ENCODE results near the gene KDM4B.
"Not testable (repeated sequence)": the region's sequence is repeated elsewhere in the genome, so short reads cannot be mapped to it uniquely, and the experiment has no call there.

KDM4B gene

GRCh38 chr19:5154799-5155426 lies 186.0 kb downstream of the KDM4B start:
- no peak for DNase-seq

- DNase-seq: no peak
These were observed 186.8 kb downstream of the KDM4B start for GRCh38 chr19:5155586-5156210.

GRCh38 chr19:5156231-5156986 lies 187.5 kb downstream of the KDM4B start:
- no peak for DNase-seq

GRCh38 chr19:5157186-5157585 lies 188.3 kb downstream of the KDM4B start:
- no peak for DNase-seq

- not testable (repeated sequence) for DNase-seq
These were observed 189.7 kb downstream of the KDM4B start for GRCh38 chr19:5158549-5159134.

GRCh38 chr19:5160158-5160795 lies 191.4 kb downstream of the KDM4B start:
- not testable (repeated sequence) for DNase-seq

GRCh38 chr19:5164845-5165696 lies 196.2 kb downstream of the KDM4B start:
- not testable (repeated sequence) for DNase-seq

- no peak for DNase-seq
These were observed 196.7 kb downstream of the KDM4B start for GRCh38 chr19:5165697-5166019.

GRCh38 chr19:5166262-5166661 lies 197.3 kb downstream of the KDM4B start:
- no peak for DNase-seq

GRCh38 chr19:5170329-5170745 lies 201.4 kb downstream of the KDM4B start:
- DNase-seq: peak; percentile 62

- DNase-seq: no peak
These were observed 202.8 kb downstream of the KDM4B start for GRCh38 chr19:5171711-5172110.

- no peak for DNase-seq
These were observed 204.1 kb downstream of the KDM4B start for GRCh38 chr19:5172859-5173630.

- DNase-seq: no peak
These were observed 205.1 kb downstream of the KDM4B start for GRCh38 chr19:5173993-5174392.

- DNase-seq: no peak
These were observed 209.0 kb downstream of the KDM4B start for GRCh38 chr19:5177745-5178450.

- DNase-seq: no peak
These were observed 209.9 kb downstream of the KDM4B start for GRCh38 chr19:5178841-5179240.

GRCh38 chr19:5179256-5179655 lies 210.3 kb downstream of the KDM4B start:
- no peak for DNase-seq

- DNase-seq: no peak
These were observed 212.4 kb downstream of the KDM4B start for GRCh38 chr19:5181329-5181728.

GRCh38 chr19:5182751-5183150 lies 213.8 kb downstream of the KDM4B start:
- DNase-seq: no peak

GRCh38 chr19:5183616-5184015 lies 214.7 kb downstream of the KDM4B start:
- DNase-seq: no peak

- no peak for DNase-seq
These were observed 216.0 kb downstream of the KDM4B start for GRCh38 chr19:5184930-5185329.

Measured in activated CD4-positive, alpha-beta T cell treated with anti-CD3 and anti-CD28 coated beads, Interleukin-10, Interleukin-2, amounts not matched to agents 100 ng/mL and 50 ng/mL, durations not matched to agents 16 hours and 8 hours (primary cell).